Measurements from ENCODE around the gene SANBR. TPM values are rescaled to one million over a fixed set of nuclear protein-coding genes. Genes with fewer than 3 reads are reported as not detected.

Gene SANBR
- total RNA-seq (2022; extraction: Qiagen RNA extraction) = 9.8 to 14.1 TPM (median 12.2 TPM) in 5 replicates

DNA sequence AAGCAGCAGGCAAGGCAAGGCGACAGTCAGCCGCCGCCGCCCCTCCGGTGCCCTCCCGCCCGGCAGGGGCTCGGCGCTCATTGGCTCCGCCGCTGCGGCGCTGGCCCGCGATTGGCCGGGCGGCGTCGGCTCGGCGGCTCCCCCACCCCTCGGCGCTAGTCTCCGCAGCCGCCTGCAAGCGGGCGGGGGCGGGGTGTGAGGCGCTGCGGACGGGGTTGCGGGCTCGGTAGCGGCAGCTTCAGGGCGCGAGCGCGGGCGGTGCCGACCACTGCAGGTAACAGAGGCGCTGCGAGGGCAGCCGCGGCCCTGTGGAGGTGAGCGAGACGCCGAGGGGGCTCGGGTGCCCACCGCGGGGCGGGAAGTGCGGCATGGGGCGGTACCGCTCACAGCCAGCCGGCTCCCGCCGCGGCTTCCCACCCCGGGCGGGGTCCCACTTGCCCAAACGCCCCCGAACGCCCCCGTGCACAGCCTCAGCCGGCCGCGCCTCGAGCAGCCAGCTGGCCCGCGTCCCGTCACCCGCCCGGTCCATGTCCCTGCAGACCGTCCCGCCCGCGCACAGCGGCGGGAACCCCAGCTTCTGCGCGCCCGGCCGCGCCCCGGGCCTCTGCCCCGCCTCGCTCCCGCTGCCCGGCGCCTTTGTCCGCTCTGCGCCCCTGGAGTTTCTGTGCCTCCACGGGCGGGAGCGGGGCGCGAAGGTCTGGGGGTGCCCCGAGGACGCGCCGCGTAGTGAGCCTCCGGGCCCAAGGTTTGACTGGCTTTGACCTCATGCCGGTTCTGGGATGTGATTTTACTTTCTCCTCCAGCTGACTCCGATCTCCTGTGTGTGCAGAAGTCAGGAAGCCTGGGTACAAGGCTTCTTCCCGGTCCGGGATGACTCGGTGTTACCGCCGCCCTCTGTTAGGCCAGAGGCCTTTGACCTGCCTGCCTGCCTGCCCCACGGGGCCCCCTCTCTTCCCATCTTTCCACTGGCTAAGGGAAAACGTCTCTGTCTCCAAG, at the start of gene SANBR:
Gene SANBR, plus strand, starts transcription at position 158 of the 996 bp plus-strand sequence. CDS start 4,480 bp downstream, outside the sequence.

DNA sequence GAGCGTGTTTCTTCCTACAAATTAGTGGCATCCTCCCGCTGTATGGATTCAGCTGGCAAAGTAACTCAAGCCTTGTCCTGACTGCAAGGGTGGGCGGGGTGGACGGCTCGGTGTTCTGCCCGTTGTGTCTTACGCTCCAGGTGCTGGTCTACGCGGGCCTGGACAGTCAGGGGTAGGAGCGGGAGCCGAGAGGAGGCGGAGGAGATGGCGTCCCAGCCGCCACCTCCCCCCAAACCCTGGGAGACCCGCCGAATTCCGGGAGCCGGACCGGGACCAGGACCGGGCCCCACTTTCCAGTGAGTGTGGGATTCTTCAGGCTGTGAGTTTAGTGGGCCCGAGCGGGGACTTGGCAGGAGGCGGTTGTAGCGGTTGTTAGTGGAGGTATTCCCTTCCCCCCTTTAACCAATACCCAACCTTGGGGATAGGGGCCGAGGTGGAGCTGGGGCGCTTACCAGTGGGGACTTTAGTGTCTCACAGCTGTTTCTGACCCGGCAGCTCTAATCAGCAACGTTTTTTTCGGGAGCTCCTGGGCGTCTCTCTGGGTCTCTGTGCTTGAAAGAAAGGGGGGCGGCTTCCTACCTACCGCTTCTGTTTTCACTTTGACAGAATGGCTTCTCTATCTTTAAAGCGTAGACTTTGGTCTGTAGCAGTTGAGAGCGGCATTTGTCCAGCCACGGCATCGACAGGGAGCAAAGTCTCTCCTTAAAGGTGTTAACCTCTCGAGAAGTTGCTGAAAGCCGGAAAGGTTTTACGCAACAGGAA, 47.9 kb upstream of the SANBR start, which contains the start of the genes PEX13 and PUS10:
Gene PEX13, plus strand, starts transcription at position 165 of the 762 bp plus-strand sequence. Its CDS starts 40 bp downstream, at position 205.
Gene PUS10, minus strand, starts transcription at position 700 of the 762 bp plus-strand sequence. CDS start 6,365 bp downstream, outside the sequence.

Other genes with a start within 250 kb of the SANBR start
- 1.4 to 3.7 TPM (median 2.7 TPM) in 5 replicates for gene REL, start 184.3 kb upstream of the SANBR start, total RNA-seq (2022; extraction: Qiagen RNA extraction)
- gene PEX13, start 48.2 kb upstream of the SANBR start, total RNA-seq (2022; extraction: Qiagen RNA extraction) = 11.9 to 15.7 TPM (median 15.3 TPM) in 5 replicates
- 1.8 to 3.4 TPM (median 2.9 TPM) in 5 replicates for gene PUS10, start 47.6 kb upstream of the SANBR start, total RNA-seq (2022; extraction: Qiagen RNA extraction)
- 13.7 to 18.7 TPM (median 14.9 TPM) in 5 replicates for gene C2orf74, start 96.3 kb downstream of the SANBR start, total RNA-seq (2022; extraction: Qiagen RNA extraction)